HepG2 (cell line): Measurements from ENCODE around the gene GPR107. TPM values are rescaled to one million over a fixed set of nuclear protein-coding genes. Genes with fewer than 3 reads are reported as not detected.

Source experiments
- ATAC-seq: fragments of 200-7000 bp; cut with Tn5 transposase; 3 replicates; pipeline ENCODE4 v1.9.1; 2020; ENCODE audit warnings: mild to moderate bottlenecking, moderate library complexity
- BruUV-seq: library from RNA; stranded (reverse); fragments of 400-500 nt; replicated peaks from 2 replicates; lab custom pipeline; 2021; lab: Mats Ljungman, UMichigan
- CTCF ChIA-PET: fragments of 300-600 bp; formaldehyde crosslinking; extraction: SDS; loops from one replicate; lab custom pipeline; 2021; ENCODE audit warnings: low total read pairs, inconsistent platforms, low intra/inter-chr PET ratio; lab: Yijun Ruan, JAX
- POLR2A ChIA-PET: fragments of 350-600 bp; sonication (Branson Sonifier 250); formaldehyde crosslinking; loops from one replicate; lab custom pipeline; 2020; ENCODE audit warnings: antibody characterized with exemption, inconsistent platforms; lab: Yijun Ruan, JAX
- DNase-seq: peaks from one replicate; pipeline ENCODE4 v3.0.0-alpha.2; 2015; ENCODE audit warnings: low spot score
- FAIRE-seq: peaks from 3 replicates; lab custom pipeline; 2011; peaks lifted over from hg19 to GRCh38; lab: Jason Lieb, UNC
- H2AFZ ChIP-seq: one replicate; pipeline ENCODE4 v1.6.1; 2011; ENCODE audit warnings: low read length, inconsistent platforms
- H3K27ac ChIP-seq: fragments of 300-600 bp; 3 replicates; pipeline ENCODE4 v1.8.0; 2011; ENCODE audit warnings: mixed run types, mild to moderate bottlenecking, mixed read lengths, low read length, inconsistent platforms; ENCODE audit not compliant: insufficient read depth; ENCODE audit errors: extremely low read length
- H3K27me3 ChIP-seq, 2 experiments: fragments of 200-600 bp in 1 of 2; 2 replicates in 1 of 2; 3 replicates in 1 of 2; pipeline versions ENCODE4 v1.6.0 to v1.8.0; 2011; ENCODE audit warnings: low read length in 2 of 2, mild to moderate bottlenecking in 2 of 2, moderate library complexity in 2 of 2, inconsistent platforms in 1 of 2; ENCODE audit not compliant: insufficient read depth in 2 of 2, control insufficient read depth in 1 of 2
- H3K36me3 ChIP-seq, 2 experiments: fragments of 200-600 bp in 1 of 2; replicated peaks in 1 of 2; 2 replicates in 1 of 2; 3 replicates in 1 of 2; pipeline versions ENCODE4 v1.5.1 to v1.8.0; 2011; ENCODE audit warnings: low read length in 2 of 2, inconsistent platforms in 1 of 2; ENCODE audit not compliant: insufficient read depth in 2 of 2, control insufficient read depth in 1 of 2
- H3K4me1 ChIP-seq: 2 replicates; pipeline ENCODE4 v1.5.1; 2012; ENCODE audit warnings: low read length, inconsistent platforms; ENCODE audit not compliant: insufficient read depth
- H3K4me2 ChIP-seq: 2 replicates; pipeline ENCODE4 v1.6.0; 2011; ENCODE audit warnings: low read depth, low read length, inconsistent platforms
- H3K4me3 ChIP-seq, 3 experiments: fragments of 200-600 bp in 1 of 3; sonication (generic), shearing (Covaris generic) in 1 of 3; replicated peaks in 1 of 3; 2 replicates each; pipeline ENCODE4 v1.5.1; 2011 to 2016; ENCODE audit warnings: low read length in 3 of 3, inconsistent platforms in 2 of 3, low read depth in 2 of 3, mild to moderate bottlenecking in 2 of 3, control low read depth in 1 of 3, mixed read lengths in 1 of 3; ENCODE audit not compliant: insufficient read depth in 1 of 3
- H3K79me2 ChIP-seq: one replicate; pipeline ENCODE4 v1.6.1; 2011; ENCODE audit warnings: low read length, inconsistent platforms; ENCODE audit not compliant: insufficient read depth
- H3K9ac ChIP-seq: 2 replicates; pipeline ENCODE4 v1.6.0; 2011; ENCODE audit warnings: mild to moderate bottlenecking, low read depth, low read length, inconsistent platforms; ENCODE audit not compliant: insufficient read depth
- H3K9me3 ChIP-seq: 2 replicates; pipeline ENCODE4 v1.5.1; 2012; ENCODE audit warnings: mild to moderate bottlenecking, low read length
- H4K20me1 ChIP-seq: 2 replicates; pipeline ENCODE4 v1.6.0; 2011; ENCODE audit warnings: inconsistent platforms, mild to moderate bottlenecking, low read length, moderate library complexity; ENCODE audit not compliant: insufficient read depth
- AGO1 ChIP-seq: fragments of 200-400 bp; formaldehyde crosslinking; IDR thresholded peaks from 2 replicates; pipeline ENCODE4 v1.6.1; 2017; ENCODE audit warnings: mild to moderate bottlenecking, low read depth, low read length, moderate library complexity; ENCODE audit not compliant: poor library complexity, severe bottlenecking
- EP300 ChIP-seq, 3 experiments: sonication (generic) in 1 of 3; formaldehyde crosslinking in 1 of 3; IDR thresholded peaks; 2 replicates each; pipeline versions ENCODE4 v1.5.1 to v1.6.1; 2011 to 2020; ENCODE audit warnings: low read depth in 2 of 3, low read length in 2 of 3, borderline replicate concordance in 1 of 3, improper control_type of control experiment in 1 of 3, mild to moderate bottlenecking in 1 of 3, missing genetic modification reagents in 1 of 3, moderate library complexity in 1 of 3
- FOXO4 ChIP-seq: sonication (generic); formaldehyde crosslinking; conservative IDR thresholded peaks from 2 replicates; pipeline ENCODE4 v1.8.1; 2023; ENCODE audit warnings: missing genetic modification reagents
- HOXA5 ChIP-seq: sonication (generic); formaldehyde crosslinking; IDR thresholded peaks from 2 replicates; pipeline ENCODE4 v1.4.0; 2020; ENCODE audit warnings: missing genetic modification reagents
- MZF1 ChIP-seq: sonication (generic); formaldehyde crosslinking; IDR thresholded peaks from 2 replicates; pipeline ENCODE4 v1.8.1; 2023; ENCODE audit warnings: mild to moderate bottlenecking, missing genetic modification reagents, borderline replicate concordance
- SIN3A ChIP-seq: IDR thresholded peaks from 2 replicates; pipeline ENCODE4 v1.6.1; 2011; ENCODE audit warnings: low read depth, mild to moderate bottlenecking, control low read depth, low read length, borderline replicate concordance
- SKI ChIP-seq: fragments of 450-650 bp; IDR thresholded peaks from one replicate; pipeline ENCODE4 v1.6.1; 2018; ENCODE audit warnings: mild to moderate bottlenecking; ENCODE audit not compliant: partially characterized antibody
- SRSF1 ChIP-seq: fragments of 200-400 bp; formaldehyde crosslinking; optimal IDR thresholded peaks from 2 replicates; pipeline ENCODE3; 2017; ENCODE audit warnings: mild to moderate bottlenecking, low read depth, low read length, moderate library complexity
- ZFP36 ChIP-seq: fragments of 150-350 bp; IDR thresholded peaks from 2 replicates; pipeline ENCODE4 v1.6.1; 2018; ENCODE audit warnings: borderline replicate concordance, low read length, low read depth; ENCODE audit not compliant: partially characterized antibody
- ZKSCAN8 ChIP-seq: IDR thresholded peaks from 2 replicates; pipeline ENCODE4 v1.6.1; 2016; ENCODE audit warnings: borderline replicate concordance, missing genetic modification reagents, missing compliant biosample characterization
- ZNF747 ChIP-seq: sonication (generic); formaldehyde crosslinking; IDR thresholded peaks from 2 replicates; pipeline ENCODE4 v1.8.1; 2023; ENCODE audit warnings: missing genetic modification reagents, mild to moderate bottlenecking, borderline replicate concordance
- ZNF768 ChIP-seq: sonication (generic); formaldehyde crosslinking; IDR thresholded peaks from 2 replicates; pipeline ENCODE4 v1.4.0; 2020; ENCODE audit warnings: missing genetic modification reagents
- WGBS: methylation state at CpG from one replicate; pipeline ENCODE4 v1.1.6; 2017; ENCODE audit warnings: low lambda C conversion rate; 5-methylcytosine and 5-hydroxymethylcytosine counted together
- in situ Hi-C: cut with HindIII; loops from 2 replicates; pipeline ENCODE4 v1.10.0; 2017; ENCODE audit warnings: low pct_unique_long_range_greater_than_20kb; ENCODE audit not compliant: extremely low pct_ligation_motif_present
- intact Hi-C: fragments of 100-400 bp; cut with micrococcal nuclease; formaldehyde crosslinking; loops from one replicate; pipeline ENCODE4 v1.10.0; 2022; ENCODE audit not compliant: unreplicated experiment
- polyA plus RNA-seq, 8 experiments: library from polyadenylated mRNA; depleted of rRNA in 3 of 8; stranded (reverse) in 7 of 8; unstranded in 1 of 8; fragments of >200 nt; fragmentation: Illumina TruSeq in 4 of 8; extraction: Trizol in 4 of 8; gene quantifications; 2 replicates each; pipeline versions ENCODE4 v1.2.1 to v1.2.3, GENCODE V29; 2011 to 2016; ENCODE audit warnings: low read depth in 4 of 8, missing spikeins in 1 of 8, mixed read lengths in 1 of 8; ENCODE audit not compliant: insufficient read depth in 1 of 8
- total RNA-seq, 5 experiments: library from RNA; depleted of rRNA; stranded (reverse); fragments of >200 nt; fragmentation: Illumina TruSeq; extraction: Trizol; gene quantifications; 2 replicates each; pipeline ENCODE4 v1.2.3, GENCODE V29; 2016; ENCODE audit warnings: low read depth in 1 of 5

The GPR107 gene
- total and polyA plus RNA-seq, 2 of the 13 experiments (the other 11 are each of a cell fraction or from before 2014, with no cell fraction given): 22.5 to 24.4 TPM

GRCh38 chr9:130045725-130046450 lies 7.8 kb upstream of the GPR107 start:
- CTCF ChIA-PET: no interaction called here

More at GRCh38 chr9:130045725-130046450, 7.8 kb upstream of the GPR107 start:
- ATAC-seq (no peak), DNase-seq (no peak)
- POLR2A ChIA-PET: interaction anchor here (2.1 kb wide), 1 partner anchor 17 kb away, joined by 7 read pairs; no protein-coding TSS in a partner anchor
- 88% methylated on average over 4 of the region's 4 CpGs for WGBS
- Histone ChIP-seq H3K79me2 (peaks cover 13% of the 10 kb centered on the region), H2AFZ (no peak overlapping the region), H4K20me1 (no peaks in the 10 kb centered on the region), H3K27ac (no peak overlapping the region), H3K9me3 (no peaks in the 10 kb centered on the region), H3K4me1 (peaks cover 34% of the 10 kb centered on the region), H3K4me3 (no peak overlapping the region), H3K27me3 (no peaks in the 10 kb centered on the region), H3K36me3 (no peaks in the 10 kb centered on the region)
- intact Hi-C loops: no loop called here
- BruUV-seq: no TSS peak
- no peak for TF ChIP-seq SIN3A
- no peak for TF ChIP-seq ZFP36
- no peak for TF ChIP-seq ZNF747
- no peak for TF ChIP-seq ZNF768 (CRISPR knock-in tag)
- no peak for TF ChIP-seq AGO1
- TF ChIP-seq SKI: no peak
- TF ChIP-seq EP300 (IDR thresholded peaks at IDR 0.05; ENCODE audit: low read depth in 2 of 2, low read length in 2 of 2): no peak
- TF ChIP-seq EP300 (CRISPR knock-in tag; IDR thresholded peaks at IDR 0.05; ENCODE audit: borderline replicate concordance): no peak
- no peak for TF ChIP-seq MZF1 (CRISPR knock-in tag)
- TF ChIP-seq SRSF1: no peak
- no peak for TF ChIP-seq FOXO4 (CRISPR knock-in tag)
- no peak for TF ChIP-seq HOXA5
- no peak for TF ChIP-seq ZKSCAN8 (CRISPR knock-in tag)
- TF ChIP-seq, all 625 proteins: peak for 0
- no peak for FAIRE-seq
- Histone ChIP-seq H3K9ac (no peak overlapping the region), H3K4me2 (no peak overlapping the region)
- in situ Hi-C loops: no loop called here
